Spinal cord (tissue), 10 donors: Measurements from ENCODE around the gene RHOT2. TPM values are rescaled to one million over a fixed set of nuclear protein-coding genes. Genes with fewer than 3 reads are reported as not detected.
"Not testable (repeated sequence)": the region's sequence is repeated elsewhere in the genome, so short reads cannot be mapped to it uniquely, and the experiment has no call there.

Experiments used
- DNase-seq, 6 donors: peaks; one replicate each; pipeline versions ENCODE4 v3.0.0 to v3.0.0-alpha.2; 2013 to 2015; ENCODE audit warnings: low spot score in 6 of 6, low read depth in 4 of 6
- H3K27ac ChIP-seq: one replicate; pipeline ENCODE4 v1.5.1; 2013; ENCODE audit warnings: low read depth, low read length, control low read depth
- H3K27me3 ChIP-seq: one replicate; pipeline ENCODE4 v1.6.1; 2013; ENCODE audit warnings: low read length; ENCODE audit not compliant: control insufficient read depth, insufficient read depth
- H3K36me3 ChIP-seq: one replicate; pipeline ENCODE4 v1.6.1; 2013; ENCODE audit warnings: low read length; ENCODE audit not compliant: control insufficient read depth, insufficient read depth
- H3K4me1 ChIP-seq: one replicate; pipeline ENCODE4 v1.6.1; 2013; ENCODE audit warnings: low read length; ENCODE audit not compliant: control insufficient read depth, insufficient read depth
- H3K4me3 ChIP-seq: one replicate; pipeline ENCODE4 v1.5.1; 2013; ENCODE audit warnings: low read depth, low read length, control low read depth
- H3K9me3 ChIP-seq: one replicate; pipeline ENCODE4 v1.6.1; 2013; ENCODE audit warnings: low read length; ENCODE audit not compliant: control insufficient read depth, insufficient read depth
- WGBS: methylation state at CpG from one replicate; pipeline ENCODE4 v1.1.5; 2013; ENCODE audit warnings: missing lambda C conversion rate; ENCODE audit not compliant: insufficient coverage; 5-methylcytosine and 5-hydroxymethylcytosine counted together
- polyA plus RNA-seq, 2 donors: library from polyadenylated mRNA; unstranded; fragments of 120-200 nt; gene quantifications; one replicate each; pipeline ENCODE4 v1.2.1, GENCODE V29; 2013; ENCODE audit not compliant: insufficient read length in 2 of 2
- total RNA-seq, 2 donors: library from RNA; depleted of rRNA in 1 of 2; stranded (reverse); fragments of 120-200 nt in 1 of 2; fragments of >200 nt in 1 of 2; gene quantifications; one replicate each; pipeline versions ENCODE4 v1.2.3 to v1.2.4, GENCODE V29; 2013 to 2014
- donor health status: healthy.

RHOT2 gene
- total and polyA plus RNA-seq, 4 donors: 20.7 to 115 (median 71.3) TPM

- DNase-seq: no peak
- Histone ChIP-seq H3K36me3 (peaks cover 73% of the 10 kb centered on the region), H3K4me3 (no peak overlapping the region), H3K4me1 (peaks cover 71% of the 10 kb centered on the region), H3K27ac (no peak overlapping the region), H3K9me3 (no peaks in the 10 kb centered on the region), H3K27me3 (no peaks in the 10 kb centered on the region)
- WGBS: 95% methylated on average over 51 of the region's 51 CpGs
These were observed 18.7 kb downstream of the RHOT2 start for GRCh38 chr16:686459-687260.

DNA sequence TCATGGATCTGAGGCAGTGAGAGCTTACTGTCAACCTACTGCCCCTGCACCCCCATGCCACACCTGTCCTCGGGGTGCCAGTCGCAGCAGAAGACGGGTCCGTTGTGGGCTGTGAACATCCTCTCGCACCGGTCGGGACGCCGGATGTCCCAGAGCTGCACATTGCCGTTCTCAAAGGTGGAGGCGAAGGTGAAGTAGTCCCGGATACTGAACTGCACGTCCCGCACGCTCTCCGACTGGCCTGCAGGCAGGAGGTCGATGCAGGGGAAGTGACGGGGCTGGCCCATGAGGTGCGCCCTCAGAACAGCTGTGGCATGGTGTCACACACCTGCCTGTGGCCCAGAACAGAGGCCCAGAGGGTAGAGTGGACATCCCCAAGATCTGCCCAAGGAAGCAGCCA is 19.6 kb downstream of the RHOT2 start:
- H3K27ac ChIP-seq: no peak overlapping the region
- no peaks in the 10 kb centered on the region for H3K9me3 ChIP-seq
- DNase-seq: no peak
- no peak overlapping the region for H3K4me3 ChIP-seq
- peaks cover 63% of the 10 kb centered on the region for H3K4me1 ChIP-seq
- peaks cover under 1% of the 10 kb centered on the region for H3K27me3 ChIP-seq
- WGBS: 91% methylated on average over 19 of the region's 19 CpGs
- H3K36me3 ChIP-seq: peaks cover 65% of the 10 kb centered on the region

DNA sequence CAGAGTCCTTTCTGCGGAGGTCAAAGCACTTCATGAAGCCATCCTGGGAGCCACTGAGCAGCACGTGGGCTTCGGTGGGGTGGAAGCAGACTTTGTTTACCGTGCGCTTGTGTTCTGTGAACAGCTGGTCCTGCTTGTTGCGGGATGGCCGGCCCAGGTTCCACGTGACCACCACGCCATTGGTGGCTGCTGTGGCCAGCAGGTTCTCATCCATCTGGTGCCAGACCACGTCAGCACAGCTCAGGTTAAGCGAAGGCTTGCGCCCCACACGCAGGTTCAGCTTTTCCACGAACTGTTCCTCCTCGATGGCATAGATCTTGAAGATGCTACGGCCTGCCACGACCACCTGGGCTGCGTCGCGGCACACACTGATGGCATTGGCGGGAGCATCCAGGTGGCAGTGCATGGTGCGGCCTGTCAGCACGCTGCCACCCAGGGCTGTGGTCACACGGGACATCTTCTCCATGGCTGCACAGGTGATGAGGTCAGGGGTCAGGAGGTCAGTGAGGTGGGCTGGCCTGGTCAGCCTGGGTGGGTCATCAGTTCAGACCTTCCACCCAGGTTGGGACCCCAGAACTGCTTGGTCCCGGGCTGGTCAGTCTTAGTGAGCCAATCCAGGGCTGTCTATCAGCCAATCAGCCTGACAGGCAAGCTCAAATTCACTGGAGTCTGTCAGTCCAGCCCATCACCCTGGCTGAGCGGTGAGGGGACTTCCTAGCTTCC is 21.4 kb downstream of the RHOT2 start:
- WGBS: 88% methylated on average over 24 of the region's 26 CpGs
- Histone ChIP-seq H3K27me3 (peaks cover 6% of the 10 kb centered on the region), H3K4me3 (peak overlapping the region; percentile 81), H3K9me3 (no peaks in the 10 kb centered on the region), H3K27ac (no peak overlapping the region), H3K4me1 (peaks cover 49% of the 10 kb centered on the region), H3K36me3 (peaks cover 68% of the 10 kb centered on the region)
- DNase-seq: no peak

DNA sequence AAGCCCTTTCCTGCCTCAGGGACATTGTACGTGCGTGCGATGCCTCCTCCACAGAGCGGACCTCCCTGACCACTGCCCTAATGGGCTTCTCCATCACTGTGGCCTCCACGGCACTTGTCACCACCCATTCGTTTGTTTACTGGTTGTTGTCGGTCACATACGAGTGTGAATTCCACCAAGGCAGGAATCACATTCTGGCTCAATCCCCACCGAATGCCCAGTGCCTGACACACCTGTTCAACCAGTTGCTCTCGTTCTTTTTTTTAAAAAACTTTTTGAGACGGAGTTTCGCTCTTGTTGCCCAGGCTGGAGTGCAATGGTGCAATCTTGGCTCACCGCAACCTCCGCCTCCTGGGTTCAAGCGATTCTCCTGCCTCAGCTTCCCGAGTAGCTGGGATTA is 23.3 kb downstream of the RHOT2 start:
- not testable (repeated sequence) for H3K9me3 ChIP-seq, DNase-seq, H3K27ac ChIP-seq, H3K4me3 ChIP-seq
- H3K4me1 ChIP-seq: peaks cover 45% of the 10 kb centered on the region
- H3K27me3 ChIP-seq: peaks cover 20% of the 10 kb centered on the region
- WGBS: 88% methylated on average over 12 of the region's 16 CpGs
- peaks cover 67% of the 10 kb centered on the region for H3K36me3 ChIP-seq

DNA sequence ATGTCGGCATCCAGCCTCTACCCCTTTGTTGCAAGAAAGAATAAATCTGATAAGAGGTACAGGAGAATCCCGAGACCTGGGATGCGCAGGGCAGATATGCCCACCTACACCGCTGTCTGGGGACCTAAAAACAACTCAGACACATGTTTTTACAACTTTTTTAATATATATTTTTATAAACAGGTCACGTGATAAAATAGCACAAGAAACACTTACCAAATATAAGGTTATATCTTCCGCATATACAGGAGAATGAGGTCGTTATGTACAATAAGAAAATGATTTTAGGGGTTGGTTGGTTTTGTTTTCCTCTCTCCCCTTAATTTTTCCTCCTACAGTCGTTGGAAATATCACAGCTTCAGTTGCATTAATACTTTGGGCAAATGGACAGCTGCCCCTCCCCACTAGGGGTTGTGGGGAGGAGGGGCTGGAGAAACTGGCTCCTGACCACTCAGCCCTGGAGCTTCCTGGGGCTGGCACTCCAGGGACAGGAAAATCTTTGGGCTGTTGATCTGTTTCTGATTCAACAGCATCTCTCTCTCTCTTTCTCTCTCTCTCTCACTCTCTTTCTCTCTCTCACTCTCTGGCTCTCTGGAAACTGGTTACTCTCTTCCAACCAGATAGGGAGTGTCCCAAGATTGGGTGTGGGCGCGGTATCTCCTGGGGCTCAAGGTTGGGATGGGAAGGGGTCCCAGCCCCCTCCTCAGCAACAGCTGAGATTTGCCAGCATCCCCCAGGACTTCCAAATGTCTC is 24.6 kb downstream of the RHOT2 start:
- no peak overlapping the region for H3K4me3 ChIP-seq
- peaks cover 37% of the 10 kb centered on the region for H3K4me1 ChIP-seq
- H3K9me3 ChIP-seq: no peaks in the 10 kb centered on the region
- H3K36me3 ChIP-seq: peaks cover 67% of the 10 kb centered on the region
- H3K27ac ChIP-seq: no peak overlapping the region
- WGBS: no CpG with 5 or more reads among the region's 10 CpGs
- H3K27me3 ChIP-seq: peaks cover 20% of the 10 kb centered on the region
- DNase-seq: no peak

DNA sequence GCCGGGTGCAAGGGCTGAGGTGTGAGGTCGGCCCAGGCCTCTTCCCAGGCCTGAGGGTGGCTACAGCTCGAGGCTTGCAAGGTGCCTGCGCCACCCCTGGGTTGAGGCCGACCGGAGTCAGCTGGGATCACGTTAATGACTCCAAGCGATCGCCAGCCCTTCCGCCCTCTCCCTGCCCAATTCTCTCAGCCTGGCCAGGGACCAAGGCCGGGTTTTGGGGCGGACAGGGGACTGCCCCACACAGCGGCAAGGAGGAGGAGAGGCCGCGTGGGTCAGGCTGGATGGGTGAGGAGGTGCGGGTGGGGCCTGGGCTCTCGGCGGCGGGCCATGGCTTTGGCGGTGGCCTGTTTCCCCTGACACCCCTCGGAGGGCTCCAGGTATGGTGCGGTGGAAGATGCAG is 25.4 kb downstream of the RHOT2 start:
- DNase-seq: no peak
- no peak overlapping the region for H3K27ac ChIP-seq
- peaks cover 37% of the 10 kb centered on the region for H3K4me1 ChIP-seq
- H3K27me3 ChIP-seq: peaks cover 20% of the 10 kb centered on the region
- no peak overlapping the region for H3K4me3 ChIP-seq
- 57% methylated on average over 19 of the region's 22 CpGs for WGBS
- H3K9me3 ChIP-seq: no peaks in the 10 kb centered on the region
- peaks cover 63% of the 10 kb centered on the region for H3K36me3 ChIP-seq

DNA sequence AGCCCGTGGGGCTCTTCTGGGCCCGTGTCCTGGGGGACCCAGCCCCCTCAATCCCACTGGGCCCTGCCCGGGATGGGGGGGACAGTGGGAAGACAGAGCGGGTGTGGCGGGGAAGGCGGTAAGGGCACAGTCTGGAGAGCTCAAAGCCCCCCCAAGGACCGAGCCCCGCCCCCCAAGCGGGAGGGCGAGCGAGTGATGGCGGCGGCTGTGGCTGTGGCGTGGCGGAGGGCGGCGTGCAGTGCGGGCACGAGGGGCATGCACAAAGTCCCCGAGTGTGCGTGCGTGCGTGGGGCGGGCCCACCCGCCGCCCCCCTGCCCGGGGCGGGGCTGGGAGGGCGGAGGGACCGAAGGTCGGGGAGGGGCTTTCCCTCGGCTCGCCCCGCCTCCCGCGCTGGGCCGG is 25.8 kb downstream of the RHOT2 start:
- Histone ChIP-seq H3K9me3 (no peaks in the 10 kb centered on the region), H3K4me3 (no peak overlapping the region), H3K27ac (no peak overlapping the region), H3K27me3 (peaks cover 20% of the 10 kb centered on the region), H3K4me1 (peaks cover 33% of the 10 kb centered on the region), H3K36me3 (peaks cover 61% of the 10 kb centered on the region)
- WGBS: 28% methylated on average over 36 of the region's 37 CpGs
- DNase-seq: no peak

GRCh38 chr16:694187-694862 is 26.4 kb downstream of the RHOT2 start:
- H3K9me3 ChIP-seq: no peaks in the 10 kb centered on the region
- 28% methylated on average over 63 of the region's 64 CpGs for WGBS
- H3K27me3 ChIP-seq: peaks cover 20% of the 10 kb centered on the region
- H3K4me1 ChIP-seq: peaks cover 27% of the 10 kb centered on the region
- H3K36me3 ChIP-seq: peaks cover 60% of the 10 kb centered on the region
- H3K4me3 ChIP-seq: no peak overlapping the region
- H3K27ac ChIP-seq: no peak overlapping the region
- no peak for DNase-seq

DNA sequence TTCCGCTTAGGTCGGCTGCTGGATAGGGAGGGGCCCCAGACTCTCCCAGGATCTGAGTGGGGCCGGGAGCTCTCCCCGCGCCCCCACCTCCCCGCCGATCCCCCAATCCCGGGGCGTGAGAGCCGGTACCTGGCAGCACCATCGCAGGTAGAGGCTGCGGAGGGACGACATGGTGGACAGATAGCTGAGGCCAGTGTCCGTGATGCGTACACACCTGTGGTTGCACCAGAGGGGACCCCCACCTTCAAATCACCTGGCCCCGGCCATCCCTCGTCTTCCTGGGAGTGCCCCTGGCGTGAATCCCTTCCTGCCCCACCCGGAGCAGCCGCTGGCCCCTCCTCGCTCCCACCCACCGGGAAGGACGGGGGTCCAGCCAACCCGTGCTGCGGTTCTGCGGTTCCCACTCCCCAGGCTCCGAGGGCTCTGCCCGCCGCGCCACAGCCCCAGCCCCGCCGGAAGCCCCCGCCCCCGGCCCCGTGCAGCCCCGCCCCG is 27.0 kb downstream of the RHOT2 start:
- no peak for DNase-seq
- peaks cover 64% of the 10 kb centered on the region for H3K36me3 ChIP-seq
- H3K27me3 ChIP-seq: peaks cover 21% of the 10 kb centered on the region
- no peak overlapping the region for H3K4me3 ChIP-seq
- H3K4me1 ChIP-seq: peaks cover 24% of the 10 kb centered on the region
- no peaks in the 10 kb centered on the region for H3K9me3 ChIP-seq
- 34% methylated on average over 36 of the region's 37 CpGs for WGBS
- H3K27ac ChIP-seq: no peak overlapping the region
